Measurements from ENCODE around the gene SMARCA4. TPM values are rescaled to one million over a fixed set of nuclear protein-coding genes. Genes with fewer than 3 reads are reported as not detected.

Gene SMARCA4
- total and polyA plus RNA-seq, 2 experiments from 2014 or later: 177 to 336 TPM

- TF ChIP-seq, protein P1, sequence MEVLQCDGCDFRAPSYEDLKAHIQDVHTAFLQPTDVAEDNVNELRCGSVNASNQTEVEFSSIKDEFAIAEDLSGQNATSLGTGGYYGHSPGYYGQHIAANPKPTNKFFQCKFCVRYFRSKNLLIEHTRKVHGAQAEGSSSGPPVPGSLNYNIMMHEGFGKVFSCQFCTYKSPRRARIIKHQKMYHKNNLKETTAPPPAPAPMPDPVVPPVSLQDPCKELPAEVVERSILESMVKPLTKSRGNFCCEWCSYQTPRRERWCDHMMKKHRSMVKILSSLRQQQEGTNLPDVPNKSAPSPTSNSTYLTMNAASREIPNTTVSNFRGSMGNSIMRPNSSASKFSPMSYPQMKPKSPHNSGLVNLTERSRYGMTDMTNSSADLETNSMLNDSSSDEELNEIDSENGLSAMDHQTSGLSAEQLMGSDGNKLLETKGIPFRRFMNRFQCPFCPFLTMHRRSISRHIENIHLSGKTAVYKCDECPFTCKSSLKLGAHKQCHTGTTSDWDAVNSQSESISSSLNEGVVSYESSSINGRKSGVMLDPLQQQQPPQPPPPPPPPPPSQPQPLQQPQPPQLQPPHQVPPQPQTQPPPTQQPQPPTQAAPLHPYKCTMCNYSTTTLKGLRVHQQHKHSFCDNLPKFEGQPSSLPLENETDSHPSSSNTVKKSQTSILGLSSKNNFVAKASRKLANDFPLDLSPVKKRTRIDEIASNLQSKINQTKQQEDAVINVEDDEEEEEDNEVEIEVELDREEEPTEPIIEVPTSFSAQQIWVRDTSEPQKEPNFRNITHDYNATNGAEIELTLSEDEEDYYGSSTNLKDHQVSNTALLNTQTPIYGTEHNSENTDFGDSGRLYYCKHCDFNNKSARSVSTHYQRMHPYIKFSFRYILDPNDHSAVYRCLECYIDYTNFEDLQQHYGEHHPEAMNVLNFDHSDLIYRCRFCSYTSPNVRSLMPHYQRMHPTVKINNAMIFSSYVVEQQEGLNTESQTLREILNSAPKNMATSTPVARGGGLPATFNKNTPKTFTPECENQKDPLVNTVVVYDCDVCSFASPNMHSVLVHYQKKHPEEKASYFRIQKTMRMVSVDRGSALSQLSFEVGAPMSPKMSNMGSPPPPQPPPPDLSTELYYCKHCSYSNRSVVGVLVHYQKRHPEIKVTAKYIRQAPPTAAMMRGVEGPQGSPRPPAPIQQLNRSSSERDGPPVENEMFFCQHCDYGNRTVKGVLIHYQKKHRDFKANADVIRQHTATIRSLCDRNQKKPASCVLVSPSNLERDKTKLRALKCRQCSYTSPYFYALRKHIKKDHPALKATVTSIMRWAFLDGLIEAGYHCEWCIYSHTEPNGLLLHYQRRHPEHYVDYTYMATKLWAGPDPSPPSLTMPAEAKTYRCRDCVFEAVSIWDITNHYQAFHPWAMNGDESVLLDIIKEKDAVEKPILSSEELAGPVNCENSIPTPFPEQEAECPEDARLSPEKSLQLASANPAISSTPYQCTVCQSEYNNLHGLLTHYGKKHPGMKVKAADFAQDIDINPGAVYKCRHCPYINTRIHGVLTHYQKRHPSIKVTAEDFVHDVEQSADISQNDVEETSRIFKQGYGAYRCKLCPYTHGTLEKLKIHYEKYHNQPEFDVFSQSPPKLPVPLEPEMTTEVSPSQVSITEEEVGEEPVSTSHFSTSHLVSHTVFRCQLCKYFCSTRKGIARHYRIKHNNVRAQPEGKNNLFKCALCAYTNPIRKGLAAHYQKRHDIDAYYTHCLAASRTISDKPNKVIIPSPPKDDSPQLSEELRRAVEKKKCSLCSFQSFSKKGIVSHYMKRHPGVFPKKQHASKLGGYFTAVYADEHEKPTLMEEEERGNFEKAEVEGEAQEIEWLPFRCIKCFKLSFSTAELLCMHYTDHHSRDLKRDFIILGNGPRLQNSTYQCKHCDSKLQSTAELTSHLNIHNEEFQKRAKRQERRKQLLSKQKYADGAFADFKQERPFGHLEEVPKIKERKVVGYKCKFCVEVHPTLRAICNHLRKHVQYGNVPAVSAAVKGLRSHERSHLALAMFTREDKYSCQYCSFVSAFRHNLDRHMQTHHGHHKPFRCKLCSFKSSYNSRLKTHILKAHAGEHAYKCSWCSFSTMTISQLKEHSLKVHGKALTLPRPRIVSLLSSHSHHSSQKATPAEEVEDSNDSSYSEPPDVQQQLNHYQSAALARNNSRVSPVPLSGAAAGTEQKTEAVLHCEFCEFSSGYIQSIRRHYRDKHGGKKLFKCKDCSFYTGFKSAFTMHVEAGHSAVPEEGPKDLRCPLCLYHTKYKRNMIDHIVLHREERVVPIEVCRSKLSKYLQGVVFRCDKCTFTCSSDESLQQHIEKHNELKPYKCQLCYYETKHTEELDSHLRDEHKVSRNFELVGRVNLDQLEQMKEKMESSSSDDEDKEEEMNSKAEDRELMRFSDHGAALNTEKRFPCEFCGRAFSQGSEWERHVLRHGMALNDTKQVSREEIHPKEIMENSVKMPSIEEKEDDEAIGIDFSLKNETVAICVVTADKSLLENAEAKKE (CRISPR knock-in tag; IDR thresholded peaks at IDR 0.05): no peak
- TF ChIP-seq POLR2AphosphoS5 (IDR thresholded peaks at IDR 0.05; ENCODE audit: low read depth) (no peak), ZNF114 (CRISPR knock-in tag; IDR thresholded peaks at IDR 0.05) (no peak), STAT1 (IDR thresholded peaks at IDR 0.05; ENCODE audit: unreplicated experiment) (no peak), CTCF (conservative IDR thresholded peaks at IDR 0.05; ENCODE audit: low read depth in 2 of 2) (no peak), ETS1 (IDR thresholded peaks at IDR 0.05) (no peak)
These were observed 47.2 kb downstream of the SMARCA4 start (continued) for GRCh38 chr19:11007962-11008532.

- no peaks in the 10 kb centered on the region for H3K9me3 Mint-ChIP-seq
- H3K36me3 Mint-ChIP-seq (ENCODE audit: low read depth): peaks cover 86% of the 10 kb centered on the region
- no peak for DNase-seq (ENCODE audit: low spot score)
- no peaks in the 10 kb centered on the region; the same call in 2 of the 3 replicates for H3K4me1 Mint-ChIP-seq
- no peak overlapping the region for H3K4me3 ChIP-seq
- H3F3A ChIP-seq (replicated peaks; ENCODE audit: low read depth): peaks cover 30% of the 10 kb centered on the region
- peaks cover 46% of the 10 kb centered on the region for H3K36me3 ChIP-seq (ENCODE audit: insufficient read depth)
- no peaks in the 10 kb centered on the region for H3K9me2 ChIP-seq (ENCODE audit: insufficient read depth)
- ATAC-seq: no peak
- no peak overlapping the region for H3K27ac ChIP-seq (ENCODE audit: low read depth)
- H3K4me2 ChIP-seq: no peak overlapping the region
- no peaks in the 10 kb centered on the region for H3K4me1 ChIP-seq (ENCODE audit: insufficient read depth)
- peaks cover 16% of the 10 kb centered on the region; the same call in 1 of the 2 replicates for H4K20me1 ChIP-seq (replicated peaks; ENCODE audit: insufficient read depth)
- no peaks in the 10 kb centered on the region; the same call in 1 of the 2 replicates for H3K79me2 ChIP-seq (replicated peaks; ENCODE audit: insufficient read depth)
- H3K4me3 Mint-ChIP-seq: no peak overlapping the region
- no peaks in the 10 kb centered on the region for H3K27me3 ChIP-seq (ENCODE audit: insufficient read depth)
- H2AFZ ChIP-seq: no peak overlapping the region
- H3K27me3 Mint-ChIP-seq (ENCODE audit: insufficient read depth, low read depth, poor library complexity): peaks cover 8% of the 10 kb centered on the region
- no peak overlapping the region for H3K27ac Mint-ChIP-seq
- TF ChIP-seq CTCF (conservative IDR thresholded peaks at IDR 0.05; ENCODE audit: low read depth in 2 of 2) (no peak), POLR2AphosphoS5 (IDR thresholded peaks at IDR 0.05; ENCODE audit: low read depth) (no peak), ZNF114 (CRISPR knock-in tag; IDR thresholded peaks at IDR 0.05) (no peak)
These were observed 49.2 kb downstream of the SMARCA4 start for GRCh38 chr19:11010041-11010440.

Measured in GM23338 (cell line).